ENCODE measurements around the gene U2AF2. TPM values are rescaled to one million over a fixed set of nuclear protein-coding genes. Genes with fewer than 3 reads are reported as not detected.
A peak's percentile ranks its signal among the peaks of the same experiment; 100 is the strongest.

The U2AF2 gene
- total RNA-seq, 4 donors from 2014 or later = 78.8 to 149 (median 106) TPM

DNA sequence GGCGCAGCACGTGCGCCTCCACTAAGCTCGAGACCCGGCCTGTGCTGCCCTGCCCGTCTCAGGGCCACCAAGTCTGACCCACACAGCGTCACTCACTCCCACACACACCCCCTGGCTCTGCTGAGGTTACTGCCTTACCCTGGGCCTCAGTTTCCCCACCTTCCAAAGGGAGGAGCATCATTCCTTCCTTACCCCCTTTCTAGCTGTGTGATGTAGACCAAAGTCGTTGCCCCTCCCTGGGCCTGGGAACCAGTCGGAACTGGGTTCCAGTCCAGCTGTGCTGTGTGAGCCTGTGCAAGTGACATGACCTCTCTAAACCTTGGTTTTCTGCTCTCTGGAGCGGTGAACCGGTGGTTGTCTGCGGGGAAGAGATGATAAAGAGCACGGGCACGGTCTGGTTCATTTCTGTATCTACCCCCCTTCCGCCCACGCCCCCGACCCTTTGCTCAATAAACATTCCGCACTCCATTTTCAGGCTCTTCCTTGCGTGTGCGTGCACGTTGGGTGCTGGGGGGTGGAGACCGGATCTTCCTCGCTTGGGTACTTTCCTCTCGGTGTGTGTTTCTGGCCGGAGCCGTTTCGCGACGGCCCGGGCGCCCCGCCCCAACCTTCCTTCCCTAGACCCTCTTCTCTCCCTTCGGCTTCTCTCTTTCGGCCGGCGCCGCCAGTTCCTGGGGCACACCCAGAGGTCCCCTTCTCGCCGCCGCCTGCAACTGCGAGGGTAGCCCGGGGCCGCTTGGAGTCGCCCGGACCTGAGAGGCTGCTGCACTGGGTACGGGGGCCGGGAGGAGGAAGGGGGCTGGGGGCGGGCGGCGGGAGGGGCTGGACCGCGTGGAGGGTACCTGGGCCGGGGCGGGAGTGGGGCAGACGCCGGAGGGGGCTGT is 11.6 kb upstream of the U2AF2 start, which contains the start of gene ZNF581:
Gene ZNF581 (plus strand): TSS at position 647 of the 884 bp plus-strand sequence. CDS start 923 bp downstream, outside the sequence.
- 2 to 3% methylated on average over 46 to 56 of the region's 56 CpGs for WGBS, 2 donors
- DNase-seq (ENCODE audit: low spot score in 2 of 2) = peak; percentile 70 to 95
- intact Hi-C loops (cut with DNase I; ENCODE audit: low total_unique reads) = loop anchor here (5.0 kb wide), 1 partner anchor 236 kb away; the partner anchor contains the start of gene UBE2S
- peak within 1 kb of the TSS; percentile 49 for H3K4me3 ChIP-seq (ENCODE audit: low read depth, poor library complexity, severe bottlenecking)
- TF ChIP-seq POLR2A (IDR thresholded peaks at IDR 0.05) (no peak), CTCF (IDR thresholded peaks at IDR 0.05) (no peak)

GRCh38 chr19:55643887-55644176 is 11.0 kb upstream of the U2AF2 start:
- WGBS, 2 donors = 0 to 1% methylated on average over 15 of the region's 15 CpGs
- intact Hi-C loops (cut with DNase I; ENCODE audit: low total_unique reads) = loop anchor here (5.0 kb wide), 1 partner anchor 237 kb away; the partner anchor contains the start of gene UBE2S
- no peak for DNase-seq (ENCODE audit: low spot score in 2 of 2)
- peak overlapping the region; percentile 49 for H3K4me3 ChIP-seq (ENCODE audit: low read depth, poor library complexity, severe bottlenecking)
- no peak for TF ChIP-seq CTCF (IDR thresholded peaks at IDR 0.05)
- no peak for TF ChIP-seq POLR2A (IDR thresholded peaks at IDR 0.05)

- TF ChIP-seq POLR2A (IDR thresholded peaks at IDR 0.05) (no peak), CTCF (IDR thresholded peaks at IDR 0.05) (no peak)
- 40 to 45% methylated on average over 12 of the region's 12 CpGs for WGBS, 2 donors
- DNase-seq (ENCODE audit: low spot score in 2 of 2) = no peak
- intact Hi-C loops (cut with DNase I; ENCODE audit: low total_unique reads) = loop anchor here (5.0 kb wide), 1 partner anchor 237 kb away; the partner anchor contains the start of gene UBE2S
- no peak overlapping the region for H3K4me3 ChIP-seq (ENCODE audit: low read depth, poor library complexity, severe bottlenecking)
These were observed 10.5 kb upstream of the U2AF2 start for GRCh38 chr19:55644191-55644833.

- no peak overlapping the region for H3K4me3 ChIP-seq (ENCODE audit: low read depth, poor library complexity, severe bottlenecking)
- intact Hi-C loops (cut with DNase I; ENCODE audit: low total_unique reads) = loop anchor here (5.0 kb wide), 1 partner anchor 238 kb away; the partner anchor contains the start of gene UBE2S
- DNase-seq (ENCODE audit: low spot score in 2 of 2) = no peak
- TF ChIP-seq POLR2A (IDR thresholded peaks at IDR 0.05) (no peak), CTCF (IDR thresholded peaks at IDR 0.05) (no peak)
- whole genome bisulfite sequencing, 2 donors = 82 to 86% methylated on average over 28 of the region's 28 CpGs
These were observed 9.9 kb upstream of the U2AF2 start for GRCh38 chr19:55644842-55645511.

- intact Hi-C loops (cut with DNase I; ENCODE audit: low total_unique reads) = no loop called here
- no peak overlapping the region for H3K4me3 ChIP-seq (ENCODE audit: low read depth, poor library complexity, severe bottlenecking)
- 71 to 72% methylated on average over 5 of the region's 5 CpGs for WGBS, 2 donors
- no peak for DNase-seq (ENCODE audit: low spot score in 2 of 2)
- no peak for TF ChIP-seq POLR2A (IDR thresholded peaks at IDR 0.05)
- TF ChIP-seq CTCF (IDR thresholded peaks at IDR 0.05) = no peak
These were observed 9.3 kb upstream of the U2AF2 start for GRCh38 chr19:55645512-55645881.

Measured in lower leg skin (tissue), 4 donors.